Kidney tubule cell (primary cell): ENCODE measurements around the gene STAT5A.

Source experiments
- DNase-seq: peaks from one replicate; pipeline ENCODE4 v3.0.0-alpha.2; 2018; ENCODE audit warnings: low spot score

STAT5A gene

DNA sequence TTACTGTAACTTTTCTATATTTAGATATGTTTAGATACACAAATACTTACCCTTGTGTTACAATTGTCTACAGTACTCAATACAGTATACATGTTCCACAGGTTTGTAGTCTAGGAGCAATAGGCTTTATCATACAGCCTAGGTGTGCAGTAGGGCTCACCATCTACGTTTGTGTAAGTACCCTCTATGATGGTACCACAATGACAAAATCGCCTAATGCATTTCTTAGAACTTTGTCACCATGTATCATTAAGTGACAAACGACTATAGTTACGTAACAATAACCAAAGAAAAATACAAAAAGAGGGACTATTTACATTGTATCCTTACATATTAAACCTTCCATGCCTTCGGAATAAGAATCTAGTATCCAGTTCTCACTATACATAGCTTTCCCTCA is 20.1 kb upstream of the STAT5A start:
- no peak for DNase-seq

DNA sequence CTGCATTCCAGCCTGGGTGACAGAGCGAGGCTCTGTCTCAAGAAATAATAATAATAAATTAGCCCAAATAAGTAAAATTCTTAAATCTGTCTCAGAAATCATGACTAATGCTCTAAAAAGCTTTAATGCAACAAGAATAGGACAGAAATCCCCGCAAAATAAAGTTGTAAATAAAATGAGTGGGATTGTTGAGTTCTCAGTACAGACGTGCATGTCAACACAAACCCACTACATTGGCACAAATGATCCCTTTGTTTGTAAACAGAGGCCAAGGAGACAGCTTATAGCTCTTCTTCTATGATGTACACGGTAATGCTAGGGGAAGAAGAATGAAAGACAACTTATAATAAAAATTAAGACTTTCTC is 18.1 kb upstream of the STAT5A start:
- DNase-seq: no peak

DNA sequence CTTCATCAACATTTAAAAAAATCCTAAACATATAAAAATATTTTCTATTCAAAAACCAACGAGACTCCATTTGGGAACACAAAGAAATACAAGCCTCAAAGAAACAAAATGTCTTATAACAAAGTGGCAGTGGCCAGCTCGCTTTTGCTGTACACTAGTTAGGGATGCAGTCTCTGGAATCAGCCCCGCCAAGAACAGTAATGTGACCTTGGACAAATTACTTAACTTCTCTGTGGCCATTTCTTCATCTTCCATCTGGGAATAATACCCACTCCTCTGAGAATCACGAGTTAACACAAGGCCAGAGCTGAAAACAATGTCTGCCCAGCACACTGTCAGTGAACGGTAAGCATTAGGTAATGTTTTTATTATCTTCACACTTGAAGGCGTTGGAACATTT is 17.7 kb upstream of the STAT5A start:
- no peak for DNase-seq

DNA sequence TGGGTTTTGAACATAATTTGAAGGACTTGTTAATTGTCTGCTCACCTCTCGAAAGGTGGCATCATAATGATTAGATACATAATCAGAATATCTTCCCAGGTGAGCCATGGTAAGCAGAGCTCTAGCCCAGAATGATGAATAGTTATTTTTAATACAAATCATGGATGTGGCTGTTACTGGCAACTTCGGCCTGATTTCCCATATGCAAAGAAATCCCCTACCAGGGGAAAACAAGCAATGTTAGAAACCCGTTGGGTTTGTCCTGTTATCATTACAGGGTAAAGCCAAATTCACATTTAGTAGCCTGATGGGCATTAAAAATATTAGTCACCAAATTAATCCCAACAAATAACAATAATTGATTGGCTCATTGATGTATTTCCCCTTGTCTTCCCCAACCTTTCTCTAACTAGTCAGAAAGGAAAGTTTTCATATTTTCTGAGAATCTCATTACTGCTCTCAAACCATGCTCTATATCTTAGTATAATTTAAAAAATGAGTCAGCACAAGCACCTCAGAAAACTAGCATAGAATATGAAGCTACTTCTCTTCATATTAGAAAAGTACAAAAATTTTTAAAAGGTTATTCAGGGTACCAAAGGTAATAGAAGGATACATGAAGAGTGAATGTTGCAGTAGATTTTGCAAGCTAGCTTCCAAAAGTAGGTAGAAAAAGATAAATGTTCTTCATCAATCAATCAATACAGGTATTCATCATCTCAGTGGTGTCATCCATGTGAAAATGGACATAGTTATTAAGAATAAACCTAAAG is 17.1 kb upstream of the STAT5A start:
- no peak for DNase-seq

DNA sequence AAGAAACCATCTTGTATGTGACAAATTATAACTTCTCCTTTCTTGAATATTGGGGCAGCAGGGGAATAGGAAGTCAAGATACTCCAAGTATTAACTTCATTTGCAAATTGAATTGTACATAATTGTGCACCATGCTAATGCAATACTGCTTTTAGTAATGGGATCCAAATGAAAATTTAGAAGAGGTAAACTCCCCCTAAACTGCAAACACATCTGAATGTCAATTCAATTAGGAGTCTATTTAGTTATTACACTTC is 16.6 kb upstream of the STAT5A start:
- DNase-seq: no peak

DNA sequence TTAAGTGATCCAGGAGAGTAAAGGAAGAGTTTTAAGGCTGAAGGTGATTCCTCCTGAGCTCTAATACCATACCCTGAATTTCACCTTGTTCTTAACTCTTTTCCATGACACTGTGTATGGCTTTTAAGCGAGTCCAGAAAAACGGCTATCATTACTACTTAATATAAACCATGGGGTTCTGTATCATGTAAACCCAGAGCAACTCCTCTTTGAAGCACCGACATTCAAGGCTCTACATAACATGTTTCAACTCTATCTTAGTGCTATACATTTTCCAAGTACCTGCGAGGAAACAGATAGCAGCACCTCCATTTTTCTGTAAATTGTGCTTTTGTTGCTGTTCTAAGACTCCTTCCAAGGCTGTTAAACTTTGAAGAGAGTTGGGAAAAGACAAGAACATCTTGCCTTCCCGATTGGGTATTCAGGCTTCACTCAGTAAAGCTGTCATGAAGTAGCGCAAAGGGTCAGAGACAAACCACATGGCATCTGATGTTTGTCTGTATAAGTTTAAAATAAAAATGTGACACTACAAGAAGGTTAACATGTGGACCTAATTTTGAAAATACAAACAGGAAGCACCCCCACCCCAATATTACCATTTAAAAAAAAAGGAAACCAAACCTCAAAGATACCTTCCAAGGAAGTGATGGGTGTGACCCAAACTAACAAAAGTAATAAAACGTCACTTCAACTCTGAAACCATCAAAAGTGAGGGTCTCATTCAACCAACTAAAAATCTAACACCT is 16.0 kb upstream of the STAT5A start:
- no peak for DNase-seq

DNA sequence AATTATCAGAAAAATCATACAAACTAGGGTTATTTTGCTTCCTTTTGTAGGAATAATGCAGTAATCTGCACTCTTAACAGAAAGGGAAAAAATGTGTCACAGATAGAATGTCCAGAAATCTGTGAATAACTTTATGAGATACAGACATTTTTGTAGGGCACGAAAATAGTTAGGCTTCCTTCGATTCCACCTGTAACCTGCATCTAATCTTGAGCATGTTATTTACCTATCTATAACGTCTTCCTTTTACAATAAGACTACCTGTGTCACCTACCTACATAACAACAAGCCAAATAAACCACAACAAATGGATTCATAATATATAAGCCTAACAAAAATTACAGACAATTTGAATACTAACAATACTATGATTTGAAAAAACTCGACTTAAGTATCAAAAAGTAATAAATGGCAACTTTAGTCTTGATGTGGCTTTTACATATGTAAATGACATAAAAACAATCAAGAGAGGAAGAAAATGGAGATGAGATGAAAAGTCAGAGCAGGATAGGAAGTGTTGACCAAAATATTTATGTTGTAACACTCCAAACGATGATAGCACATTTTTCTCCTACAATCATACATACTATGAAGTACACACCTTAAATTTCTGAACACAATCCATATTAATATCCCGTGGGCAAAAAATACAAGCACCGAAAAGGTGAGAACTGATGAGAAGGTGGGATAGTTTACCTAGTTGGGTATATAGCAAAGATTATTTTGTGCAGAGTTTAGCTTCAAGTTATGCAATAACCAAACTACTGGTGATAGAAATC is 14.6 kb upstream of the STAT5A start:
- DNase-seq: no peak

DNA sequence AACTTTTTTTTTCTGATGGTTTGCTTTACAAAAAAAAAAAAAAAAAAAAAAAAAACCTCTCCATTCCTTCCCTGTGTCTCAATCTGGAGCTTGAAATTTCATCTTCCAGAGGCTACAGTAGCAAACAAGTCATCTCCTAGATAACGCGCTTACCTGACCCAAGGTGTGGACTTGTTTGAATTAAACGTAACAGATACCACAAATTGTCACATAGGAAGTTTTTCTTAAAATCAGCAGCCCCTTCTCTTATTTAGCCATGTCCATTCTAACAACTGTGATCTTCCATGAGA is 14.1 kb upstream of the STAT5A start:
- no peak for DNase-seq

DNA sequence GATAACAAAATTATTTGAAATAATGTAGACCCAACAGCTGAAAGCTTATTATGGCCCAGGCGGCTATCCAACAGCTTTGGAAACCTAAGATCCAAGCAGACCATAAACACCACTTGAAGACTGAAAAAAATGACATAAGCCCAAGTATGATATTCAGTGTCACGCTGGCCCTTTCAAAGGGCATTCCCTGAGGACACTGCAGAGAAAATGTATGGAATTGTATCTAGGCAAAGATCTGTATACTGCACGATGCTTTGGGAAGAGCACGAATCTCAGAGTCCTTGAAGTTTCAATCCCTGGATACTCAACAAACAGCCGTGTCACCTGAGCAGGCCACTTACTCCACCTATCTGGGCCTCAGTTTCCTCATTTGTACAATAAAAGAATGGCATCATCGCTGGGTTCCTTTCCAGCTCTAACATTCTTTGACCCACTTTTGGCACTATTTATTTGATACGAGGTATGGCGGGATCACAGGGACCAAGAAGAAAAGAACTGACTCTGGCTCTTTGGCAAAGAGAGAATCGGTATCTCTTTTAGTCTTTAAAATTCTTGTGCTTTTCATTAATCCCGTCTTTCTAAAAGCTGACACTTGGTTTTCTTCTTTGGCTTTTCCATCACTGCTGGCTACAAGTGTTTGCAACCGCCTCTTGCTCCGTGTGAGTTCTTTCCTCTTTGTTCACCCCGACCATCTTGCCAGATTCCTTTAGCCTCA is 13.3 kb upstream of the STAT5A start:
- no peak for DNase-seq

DNA sequence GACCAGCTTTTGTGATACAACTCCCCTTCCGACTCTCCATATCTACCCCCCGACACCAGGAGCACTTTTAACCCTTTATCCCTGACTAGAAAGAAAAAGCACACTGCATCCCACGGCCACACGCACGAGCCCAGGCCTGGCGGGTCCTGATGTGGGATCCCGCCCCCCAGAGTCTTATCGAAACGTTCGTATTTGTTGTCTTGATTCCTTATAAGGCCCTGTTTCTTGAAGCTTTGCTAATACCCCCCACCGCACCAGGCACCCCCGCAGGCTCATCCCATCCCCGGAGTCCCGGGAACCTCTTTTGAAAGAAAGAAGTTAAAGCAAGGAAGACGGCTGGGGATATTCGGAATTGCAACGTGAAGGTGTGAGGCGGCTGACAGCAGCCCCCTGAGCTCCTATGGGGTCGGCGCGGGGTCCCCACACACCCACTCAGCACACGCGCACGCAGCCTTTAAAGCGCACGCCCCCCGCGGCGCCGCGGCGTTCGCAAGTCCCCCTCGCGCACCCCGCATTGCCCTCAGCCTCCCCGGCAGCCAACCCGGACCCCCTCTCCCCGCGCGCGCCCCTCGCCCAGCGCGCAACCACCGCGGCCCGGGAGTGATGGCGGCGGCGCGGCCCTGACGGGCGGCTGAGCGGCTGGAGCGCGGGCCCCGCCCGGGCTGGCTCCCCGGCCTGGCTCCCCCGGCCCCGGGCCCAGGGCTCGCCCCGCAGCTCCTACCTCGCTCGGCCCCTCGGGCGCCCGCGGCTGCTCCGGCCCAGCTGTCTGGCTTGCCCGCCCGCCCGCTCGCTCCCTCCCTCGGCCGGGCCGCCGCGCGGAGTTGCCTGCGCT is 12.6 kb upstream of the STAT5A start:
- DNase-seq: peak; percentile 23

DNA sequence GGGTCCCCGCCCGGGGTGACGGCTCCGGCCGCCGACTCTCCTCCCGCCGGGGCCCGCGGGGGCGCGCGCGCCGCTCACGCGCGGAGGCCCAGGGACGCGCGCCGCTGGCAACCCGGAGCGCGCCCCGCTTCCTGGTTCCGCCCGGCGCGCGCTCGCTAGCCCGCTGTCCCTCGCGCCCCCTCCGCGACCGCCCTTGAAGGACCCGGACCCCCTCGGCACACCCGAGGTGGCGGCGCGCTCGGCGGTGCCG is 12.0 kb upstream of the STAT5A start, which contains the start of gene STAT5B:
Gene STAT5B, minus strand, starts transcription at position 33 of the 250 bp plus-strand sequence. CDS start 44,264 bp downstream, outside the sequence.
- DNase-seq: peak; percentile 73

DNA sequence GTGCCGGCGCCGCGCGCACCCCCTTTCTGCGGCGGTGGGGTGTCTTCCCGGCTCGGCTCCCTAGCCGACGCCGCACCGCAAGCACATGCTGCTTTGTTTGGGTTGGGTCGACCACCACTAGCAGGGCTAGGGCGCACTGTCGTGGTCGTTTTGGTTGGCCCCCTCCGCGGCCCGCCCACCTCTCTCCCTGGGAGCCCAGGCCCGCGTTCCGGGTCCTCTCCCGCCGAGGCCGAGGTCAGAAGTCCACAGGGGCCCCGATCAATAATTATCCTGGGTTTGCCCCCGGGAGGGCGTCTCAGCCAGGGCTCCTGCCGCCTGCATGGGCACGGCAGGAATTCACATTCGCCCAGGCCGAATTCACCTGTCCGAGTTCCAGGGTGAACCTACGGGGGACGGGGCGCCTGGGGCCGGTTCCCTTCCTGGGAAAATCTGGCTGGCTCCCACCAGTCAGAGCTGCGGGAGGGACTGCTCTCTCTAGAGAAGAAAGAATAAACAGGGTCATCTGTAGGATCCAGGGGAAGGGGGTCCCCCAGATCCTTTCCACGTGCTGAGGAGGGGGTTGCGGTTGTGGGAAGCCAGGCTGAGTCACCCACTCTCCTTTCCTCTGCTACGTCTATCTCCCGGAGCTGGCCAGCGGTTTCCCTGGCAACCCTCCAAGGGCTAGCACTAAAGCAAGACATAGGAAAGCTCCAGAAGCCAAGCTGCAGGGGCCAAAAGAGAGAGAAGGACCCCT is 11.5 kb upstream of the STAT5A start:
- DNase-seq: peak; percentile 87

DNA sequence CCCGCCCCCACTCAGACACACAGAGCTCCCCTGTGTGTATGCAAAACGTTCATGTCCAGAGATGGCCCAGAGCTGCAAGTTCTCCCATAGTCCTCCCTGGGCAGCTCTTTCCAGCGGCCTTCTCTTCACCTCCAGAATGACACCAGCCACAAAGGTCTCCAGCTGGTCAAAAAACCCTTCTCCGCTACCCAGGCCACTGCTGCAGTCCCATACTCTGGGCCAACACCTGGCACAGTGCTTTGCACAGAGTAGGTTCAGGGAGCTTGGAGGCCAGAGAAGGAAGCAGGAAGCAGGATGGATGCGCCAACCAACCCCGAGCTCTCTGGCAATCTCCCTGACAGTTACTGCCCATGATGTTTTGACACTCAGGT is 11.0 kb upstream of the STAT5A start:
- no peak for DNase-seq

DNA sequence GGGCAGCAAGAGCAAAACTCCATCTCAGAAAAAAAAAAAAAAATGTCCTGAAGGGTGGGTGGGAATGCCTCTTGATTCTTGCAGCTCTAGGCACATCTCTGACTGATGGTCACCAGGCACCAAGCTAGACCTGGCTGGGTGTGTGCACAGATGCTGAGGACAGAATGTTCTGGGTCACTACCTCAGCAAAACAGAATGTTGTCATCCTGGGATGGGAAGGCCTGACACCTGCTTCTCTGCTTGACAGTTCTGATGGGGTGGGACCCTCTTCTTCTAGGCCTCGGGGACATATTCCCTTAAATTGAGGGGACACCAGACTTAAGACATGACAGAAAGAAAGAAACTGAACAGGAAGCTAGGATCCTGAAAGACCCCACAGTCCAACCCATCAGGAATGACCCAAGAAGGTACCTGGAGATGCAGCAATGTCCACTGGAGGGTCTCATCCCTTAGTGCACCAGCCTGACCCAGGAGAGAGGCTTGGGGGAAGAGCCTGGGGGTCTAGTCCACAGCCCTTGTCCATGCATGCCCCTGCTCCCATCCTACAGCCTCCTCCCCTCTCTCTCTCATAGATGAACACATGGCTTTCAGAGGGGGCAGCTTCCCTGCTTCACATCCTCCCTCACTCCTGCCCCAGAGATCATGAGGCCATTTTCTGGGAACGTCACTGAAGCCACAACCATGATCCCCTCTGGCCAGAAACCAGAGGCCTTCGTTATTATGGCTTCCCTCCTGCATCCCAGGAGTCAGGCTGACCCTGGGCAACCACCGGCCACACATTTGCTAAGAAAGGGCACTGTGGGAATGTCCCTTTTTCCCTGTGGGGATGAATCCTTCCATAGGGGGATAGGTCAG is 8.3 kb upstream of the STAT5A start:
- DNase-seq: no peak

DNA sequence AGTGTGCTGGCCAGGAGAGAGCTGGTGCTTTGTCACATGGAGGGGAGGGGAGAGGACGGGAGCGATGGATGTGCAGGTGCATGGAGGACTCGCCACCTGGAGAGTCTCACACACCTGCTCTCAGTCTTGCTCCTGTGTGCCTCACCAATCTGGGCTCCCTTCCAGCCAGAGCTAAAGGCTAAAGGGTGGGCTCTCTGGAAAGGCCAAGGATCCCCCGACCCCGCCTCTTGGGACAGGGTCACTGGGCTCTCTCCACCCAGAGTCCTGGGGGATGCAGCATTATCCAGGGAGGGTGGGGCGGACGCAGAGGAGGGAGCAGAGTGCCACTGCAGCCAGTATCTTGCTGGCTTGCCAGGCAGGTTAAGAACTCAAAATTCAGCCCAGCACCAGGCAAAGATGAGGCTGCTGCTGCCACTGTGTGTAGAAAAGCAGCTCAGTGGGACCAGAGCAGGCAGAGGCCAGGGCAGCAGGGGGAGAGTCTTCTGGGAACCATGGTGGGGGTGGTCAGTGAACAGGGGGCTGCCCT is 6.7 kb upstream of the STAT5A start:
- no peak for DNase-seq

DNA sequence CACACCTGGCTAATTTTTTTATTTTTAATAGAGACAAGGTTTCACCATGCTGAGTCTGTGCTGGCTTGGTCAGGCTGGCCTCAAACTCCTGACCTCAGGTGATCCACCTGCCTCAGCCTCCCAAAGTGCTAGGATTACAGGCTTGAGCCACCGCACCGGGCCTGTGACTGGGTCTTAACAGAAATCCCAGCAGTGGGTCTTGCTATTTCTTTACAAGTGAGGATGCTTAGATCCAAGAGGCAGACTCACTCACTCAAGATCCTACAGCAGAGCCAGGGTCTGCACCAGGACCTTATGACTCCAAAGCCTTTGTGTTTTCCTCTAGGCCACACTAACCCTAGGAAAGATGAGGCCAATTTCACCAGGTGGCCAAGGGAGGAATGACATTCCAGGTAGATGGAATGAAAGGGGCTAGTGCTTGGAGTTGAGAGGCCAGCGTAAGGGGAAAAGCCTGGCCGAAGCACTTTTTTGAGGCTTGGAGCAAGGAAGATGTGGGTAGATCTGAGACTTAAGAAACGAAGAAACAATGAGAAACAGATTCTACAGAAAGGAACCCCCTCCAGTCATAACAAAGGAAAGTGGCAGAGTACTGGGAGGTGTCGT is 5.7 kb upstream of the STAT5A start:
- DNase-seq: no peak

DNA sequence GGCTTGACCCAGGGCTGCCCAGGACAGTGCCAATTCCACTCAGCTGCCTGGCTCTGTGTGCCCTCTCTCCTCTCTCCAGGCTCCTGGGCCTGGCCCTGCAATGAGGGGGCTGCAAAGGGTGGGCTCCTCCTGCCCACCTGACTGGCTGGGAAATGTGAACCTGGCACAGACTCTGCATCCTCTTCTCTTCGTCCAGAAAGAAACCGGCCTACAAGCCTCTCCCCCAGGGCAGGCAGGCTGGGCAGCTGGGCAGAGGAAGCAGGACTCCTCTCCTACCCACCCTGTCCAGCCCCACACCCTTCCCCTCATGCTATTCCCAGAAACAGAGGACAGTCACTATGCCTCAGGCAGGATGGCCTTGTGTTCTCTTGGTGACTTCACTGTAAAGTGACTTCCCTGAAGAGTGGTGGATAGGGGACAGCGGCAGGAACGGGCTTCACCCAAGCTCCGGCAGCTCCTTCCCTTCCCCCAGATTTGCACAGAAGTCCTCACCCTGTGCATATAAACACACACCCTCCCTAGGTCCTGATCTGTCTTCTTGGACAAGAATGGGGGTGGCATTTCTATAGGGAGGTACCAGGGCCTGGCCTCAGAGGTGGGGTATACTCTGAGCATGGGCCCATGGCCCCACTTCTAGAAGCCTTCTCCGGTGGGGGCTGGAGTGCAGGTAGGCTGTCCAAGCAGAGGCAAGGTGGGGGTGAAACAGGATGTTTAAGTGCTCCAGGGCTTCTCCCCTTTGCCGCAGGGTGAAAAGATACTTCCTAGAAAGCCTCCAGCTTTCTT is 4.9 kb upstream of the STAT5A start:
- DNase-seq: no peak

DNA sequence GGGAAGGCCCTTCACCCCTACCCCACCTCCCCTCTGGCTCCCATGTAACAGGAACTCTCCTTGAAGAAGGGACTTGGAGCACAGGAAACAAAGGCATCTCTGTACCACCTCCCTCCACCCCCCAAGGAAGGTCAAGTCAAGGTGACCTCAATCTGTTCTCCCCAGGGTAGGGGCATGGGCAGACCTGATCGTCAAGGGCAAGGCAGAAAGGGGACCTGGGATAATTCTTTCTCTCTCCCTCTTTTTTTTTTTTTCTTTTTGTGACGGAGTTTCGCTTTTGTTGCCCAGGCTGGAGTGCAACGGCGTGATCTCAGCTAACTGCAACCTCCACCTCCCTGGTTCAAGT is 4.3 kb upstream of the STAT5A start:
- DNase-seq: no peak

DNA sequence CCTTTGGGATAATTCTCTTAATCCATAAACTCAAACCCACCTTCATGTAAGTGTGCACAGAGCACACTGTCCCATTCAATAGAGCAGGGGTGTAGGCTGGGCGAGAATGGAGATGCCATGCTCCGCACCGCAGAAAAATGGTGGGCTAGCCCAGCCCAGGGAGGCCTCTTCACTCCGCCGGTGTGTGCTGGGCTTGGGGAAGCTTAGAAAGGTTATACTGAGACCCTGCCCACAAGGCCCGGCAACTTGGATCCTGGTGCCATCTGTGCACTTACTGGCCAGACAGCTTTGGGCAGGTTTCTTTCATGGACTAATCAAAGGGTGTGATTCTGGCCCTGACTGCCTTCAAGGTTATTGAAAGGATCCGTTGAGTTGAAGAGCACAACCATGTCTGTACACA is 3.7 kb upstream of the STAT5A start:
- DNase-seq: no peak
